ENCODE measurements around the gene CENPW.

CENPW gene

DNA sequence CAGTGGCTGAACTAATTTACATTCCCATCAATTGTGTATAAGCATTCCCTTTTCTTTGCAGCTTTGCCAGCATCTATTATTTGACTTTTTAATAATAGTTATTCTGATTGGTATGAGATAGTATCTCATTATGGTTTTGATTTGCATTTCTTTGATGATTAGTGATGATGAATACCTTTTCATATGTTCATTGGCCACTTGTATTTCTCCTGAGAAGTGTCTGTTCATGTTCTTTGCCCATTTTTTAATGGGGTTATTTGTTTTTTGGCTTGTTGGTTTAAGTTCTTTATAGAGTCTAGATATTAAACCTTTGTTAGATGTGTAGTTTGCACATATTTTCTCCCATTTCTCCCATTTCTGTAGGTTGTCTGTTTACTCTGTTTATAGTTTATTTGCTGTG lies 16.6 kb downstream of the CENPW start:
- DNase-seq, result no peak
- H3K9ac ChIP-seq (ENCODE audit: low read depth, low read length), result no peak overlapping the region
- no peaks in the 10 kb centered on the region for H4K20me1 ChIP-seq (ENCODE audit: insufficient read depth, low read length)
- TF ChIP-seq EZH2 (IDR thresholded peaks at IDR 0.05; ENCODE audit: borderline replicate concordance, low read depth, low read length, severe bottlenecking), result no peak
- TF ChIP-seq, protein P1, sequence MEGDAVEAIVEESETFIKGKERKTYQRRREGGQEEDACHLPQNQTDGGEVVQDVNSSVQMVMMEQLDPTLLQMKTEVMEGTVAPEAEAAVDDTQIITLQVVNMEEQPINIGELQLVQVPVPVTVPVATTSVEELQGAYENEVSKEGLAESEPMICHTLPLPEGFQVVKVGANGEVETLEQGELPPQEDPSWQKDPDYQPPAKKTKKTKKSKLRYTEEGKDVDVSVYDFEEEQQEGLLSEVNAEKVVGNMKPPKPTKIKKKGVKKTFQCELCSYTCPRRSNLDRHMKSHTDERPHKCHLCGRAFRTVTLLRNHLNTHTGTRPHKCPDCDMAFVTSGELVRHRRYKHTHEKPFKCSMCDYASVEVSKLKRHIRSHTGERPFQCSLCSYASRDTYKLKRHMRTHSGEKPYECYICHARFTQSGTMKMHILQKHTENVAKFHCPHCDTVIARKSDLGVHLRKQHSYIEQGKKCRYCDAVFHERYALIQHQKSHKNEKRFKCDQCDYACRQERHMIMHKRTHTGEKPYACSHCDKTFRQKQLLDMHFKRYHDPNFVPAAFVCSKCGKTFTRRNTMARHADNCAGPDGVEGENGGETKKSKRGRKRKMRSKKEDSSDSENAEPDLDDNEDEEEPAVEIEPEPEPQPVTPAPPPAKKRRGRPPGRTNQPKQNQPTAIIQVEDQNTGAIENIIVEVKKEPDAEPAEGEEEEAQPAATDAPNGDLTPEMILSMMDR (IDR thresholded peaks at IDR 0.05; ENCODE audit: borderline replicate concordance, extremely low read depth, low read length, poor library complexity, severe bottlenecking), result no peak
- no peak overlapping the region for H3K27ac ChIP-seq (ENCODE audit: low read length)
- H3K4me2 ChIP-seq (ENCODE audit: insufficient read depth, low read length), result no peak overlapping the region
- H3K9me3 ChIP-seq (ENCODE audit: insufficient read depth, low read length, severe bottlenecking), result peaks cover 13% of the 10 kb centered on the region
- no peaks in the 10 kb centered on the region for H3K4me1 ChIP-seq (ENCODE audit: insufficient read depth, low read length)
- no peak for ATAC-seq (ENCODE audit: insufficient read depth, low read depth)
- no peak overlapping the region for H3K4me3 ChIP-seq (ENCODE audit: low read depth in 1 of 2, low read length in 2 of 2)
- no peaks in the 10 kb centered on the region for H3K27me3 ChIP-seq (ENCODE audit: insufficient read depth, low read length, poor library complexity)
- H2AFZ ChIP-seq (ENCODE audit: low read depth, low read length), result no peak overlapping the region
- peaks cover 26% of the 10 kb centered on the region for H3K36me3 ChIP-seq (ENCODE audit: insufficient read depth, low read length)
- H3K79me2 ChIP-seq (ENCODE audit: insufficient read depth, low read length), result peaks cover 6% of the 10 kb centered on the region

DNA sequence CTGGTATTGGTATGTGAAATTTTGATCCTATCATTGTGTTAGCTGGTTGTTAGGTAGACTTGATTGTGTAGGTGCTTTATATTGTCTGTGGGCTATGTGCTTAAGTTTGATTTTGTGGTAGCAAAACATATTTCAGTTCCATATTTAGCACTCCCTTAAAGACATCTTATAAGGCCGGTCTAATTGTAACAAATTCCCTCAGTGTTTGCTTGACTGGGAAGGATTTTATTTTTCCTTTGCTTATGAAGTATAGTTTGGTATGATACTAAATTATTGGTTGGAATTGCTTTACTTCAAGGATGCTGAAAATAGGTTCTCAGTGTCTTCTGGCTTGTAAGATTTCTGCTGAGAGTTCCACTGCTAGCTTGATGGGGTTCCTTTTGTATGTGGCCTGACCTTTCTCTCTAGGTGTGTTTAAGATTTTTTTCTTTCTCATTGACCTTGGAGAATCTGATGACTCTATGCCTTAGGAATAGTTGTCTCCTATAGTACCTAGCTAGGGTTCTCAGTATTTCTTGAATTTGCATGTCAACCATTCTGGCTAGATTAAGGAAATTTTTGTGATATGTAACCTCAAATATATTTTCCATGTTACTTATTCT lies 20.1 kb downstream of the CENPW start:
- no peak overlapping the region for H3K4me2 ChIP-seq (ENCODE audit: insufficient read depth, low read length)
- peaks cover 6% of the 10 kb centered on the region for H3K79me2 ChIP-seq (ENCODE audit: insufficient read depth, low read length)
- H3K27me3 ChIP-seq (ENCODE audit: insufficient read depth, low read length, poor library complexity), result no peaks in the 10 kb centered on the region
- peaks cover 13% of the 10 kb centered on the region for H3K9me3 ChIP-seq (ENCODE audit: insufficient read depth, low read length, severe bottlenecking)
- no peak overlapping the region for H3K4me3 ChIP-seq (ENCODE audit: low read depth in 1 of 2, low read length in 2 of 2)
- no peak overlapping the region for H3K9ac ChIP-seq (ENCODE audit: low read depth, low read length)
- peaks cover 26% of the 10 kb centered on the region for H3K36me3 ChIP-seq (ENCODE audit: insufficient read depth, low read length)
- H3K27ac ChIP-seq (ENCODE audit: low read length), result no peak overlapping the region
- H2AFZ ChIP-seq (ENCODE audit: low read depth, low read length), result no peak overlapping the region
- no peaks in the 10 kb centered on the region for H3K4me1 ChIP-seq (ENCODE audit: insufficient read depth, low read length)
- no peaks in the 10 kb centered on the region for H4K20me1 ChIP-seq (ENCODE audit: insufficient read depth, low read length)
- no peak for DNase-seq
- ATAC-seq (ENCODE audit: insufficient read depth, low read depth), result no peak
- no peak for TF ChIP-seq EZH2 (IDR thresholded peaks at IDR 0.05; ENCODE audit: borderline replicate concordance, low read depth, low read length, severe bottlenecking)
- TF ChIP-seq, protein P1 (IDR thresholded peaks at IDR 0.05; ENCODE audit: borderline replicate concordance, extremely low read depth, low read length, poor library complexity, severe bottlenecking), result no peak

DNA sequence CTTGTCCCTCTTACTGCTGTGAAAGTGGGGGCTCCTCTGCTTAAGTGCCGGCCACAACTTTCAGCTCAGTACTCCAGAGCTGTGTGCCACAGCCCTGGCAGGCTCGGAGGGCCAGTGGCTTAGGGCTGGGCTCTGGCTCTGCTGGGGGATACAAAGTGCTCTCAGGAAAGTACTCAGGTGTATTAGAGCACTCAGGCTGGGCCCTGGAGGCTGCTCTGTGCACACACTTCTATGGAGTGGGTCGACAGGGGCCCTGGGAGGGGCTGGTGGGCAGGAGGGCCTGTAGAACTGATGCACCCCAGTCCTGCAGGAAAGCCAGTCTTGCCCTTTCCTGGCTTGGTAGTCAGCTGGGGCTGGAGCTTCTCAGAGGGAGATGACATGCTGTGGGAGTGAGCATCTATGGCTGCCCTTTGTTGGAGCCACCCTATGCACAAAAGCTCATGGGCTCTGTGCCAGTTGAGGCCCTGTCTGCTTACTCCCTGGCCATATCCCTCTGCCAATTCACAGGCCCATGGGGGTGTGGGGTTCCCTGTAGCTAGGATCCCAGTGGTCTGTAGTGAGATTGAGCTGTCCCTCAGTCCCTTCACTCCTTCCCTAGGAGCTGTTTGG lies 22.0 kb downstream of the CENPW start:
- peaks cover 6% of the 10 kb centered on the region for H3K79me2 ChIP-seq (ENCODE audit: insufficient read depth, low read length)
- H3K36me3 ChIP-seq (ENCODE audit: insufficient read depth, low read length), result peaks cover 25% of the 10 kb centered on the region
- no peak overlapping the region for H3K4me2 ChIP-seq (ENCODE audit: insufficient read depth, low read length)
- H3K4me1 ChIP-seq (ENCODE audit: insufficient read depth, low read length), result no peaks in the 10 kb centered on the region
- no peaks in the 10 kb centered on the region for H4K20me1 ChIP-seq (ENCODE audit: insufficient read depth, low read length)
- no peaks in the 10 kb centered on the region for H3K27me3 ChIP-seq (ENCODE audit: insufficient read depth, low read length, poor library complexity)
- H3K27ac ChIP-seq (ENCODE audit: low read length), result no peak overlapping the region
- H2AFZ ChIP-seq (ENCODE audit: low read depth, low read length), result no peak overlapping the region
- DNase-seq (no peak), ATAC-seq (ENCODE audit: insufficient read depth, low read depth) (no peak)
- peaks cover 13% of the 10 kb centered on the region for H3K9me3 ChIP-seq (ENCODE audit: insufficient read depth, low read length, severe bottlenecking)
- no peak overlapping the region for H3K4me3 ChIP-seq (ENCODE audit: low read depth in 1 of 2, low read length in 2 of 2)
- TF ChIP-seq, protein P1 (IDR thresholded peaks at IDR 0.05; ENCODE audit: borderline replicate concordance, extremely low read depth, low read length, poor library complexity, severe bottlenecking), result no peak
- no peak for TF ChIP-seq EZH2 (IDR thresholded peaks at IDR 0.05; ENCODE audit: borderline replicate concordance, low read depth, low read length, severe bottlenecking)
- no peak overlapping the region for H3K9ac ChIP-seq (ENCODE audit: low read depth, low read length)

Data from DND-41 (cell line).